H1 (cell line): ENCODE results near the gene HIBADH. TPM values are rescaled to one million over a fixed set of nuclear protein-coding genes. Genes with fewer than 3 reads are reported as not detected.

ENCODE experiments used
- CTCF ChIA-PET: fragments of 300-600 bp; sonication (Branson Sonifier 250); formaldehyde crosslinking; loops from one replicate; lab custom pipeline; 2021; ENCODE audit not compliant: partially characterized antibody; lab: Charles Lee
- POLR2A ChIA-PET: fragments of 300-600 bp; sonication (Branson Sonifier 250); formaldehyde crosslinking; loops from one replicate; lab custom pipeline; 2021; ENCODE audit warnings: inconsistent platforms; ENCODE audit not compliant: partially characterized antibody; lab: Charles Lee
- DNase-seq, 2 experiments: peaks; one replicate each; pipeline versions ENCODE4 v3.0.0 to v3.0.0-alpha.2; 2010 to 2022; ENCODE audit warnings: low spot score in 2 of 2, low read depth in 1 of 2, mixed read lengths in 1 of 2
- FAIRE-seq: peaks from 2 replicates; lab custom pipeline; 2011; peaks lifted over from hg19 to GRCh38; lab: Jason Lieb, UNC
- H2AFZ ChIP-seq: 2 replicates; pipeline ENCODE4 v1.8.1; 2012; ENCODE audit warnings: low read length, inconsistent platforms
- H2AK5ac ChIP-seq: 2 replicates; pipeline ENCODE4 v1.6.1; 2013; ENCODE audit warnings: low read depth, low read length
- H2BK120ac ChIP-seq: replicated peaks from 2 replicates; pipeline ENCODE3; 2013; ENCODE audit warnings: low read depth, low read length, inconsistent platforms
- H2BK12ac ChIP-seq: 2 replicates; pipeline ENCODE4 v1.6.1; 2013; ENCODE audit warnings: low read depth, low read length
- H2BK15ac ChIP-seq: 2 replicates; pipeline ENCODE4 v1.6.1; 2013; ENCODE audit warnings: low read length
- H2BK20ac ChIP-seq: 2 replicates; pipeline ENCODE4 v1.6.1; 2013; ENCODE audit warnings: low read length
- H2BK5ac ChIP-seq: 2 replicates; pipeline ENCODE4 v1.6.1; 2013; ENCODE audit warnings: low read depth, low read length
- H3K14ac ChIP-seq: 2 replicates; pipeline ENCODE4 v1.6.1; 2013; ENCODE audit warnings: inconsistent platforms; ENCODE audit not compliant: insufficient read length
- H3K18ac ChIP-seq: 2 replicates; pipeline ENCODE4 v1.6.1; 2013; ENCODE audit warnings: low read length; ENCODE audit errors: extremely low read depth
- H3K23ac ChIP-seq: 2 replicates; pipeline ENCODE4 v1.6.1; 2013; ENCODE audit warnings: inconsistent platforms; ENCODE audit not compliant: insufficient read length
- H3K23me2 ChIP-seq: 2 replicates; pipeline ENCODE4 v1.6.1; 2013; ENCODE audit warnings: low read depth, low read length
- H3K27ac ChIP-seq: 2 replicates; pipeline ENCODE4 v1.6.1; 2011; ENCODE audit warnings: low read depth, low read length, inconsistent platforms
- H3K27me3 ChIP-seq, 4 experiments: replicated peaks in 1 of 4; 1 replicate in 1 of 4; 2 replicates in 3 of 4; pipeline versions ENCODE4 v1.6.1 to v1.8.1; 2011 to 2013; ENCODE audit warnings: low read length in 3 of 4, mild to moderate bottlenecking in 3 of 4, inconsistent platforms in 2 of 4, mixed read lengths in 2 of 4, moderate library complexity in 1 of 4; ENCODE audit not compliant: control insufficient read depth in 3 of 4, insufficient read depth in 3 of 4; ENCODE audit errors: extremely low read depth in 1 of 4
- H3K36me3 ChIP-seq, 4 experiments: 2 replicates each; pipeline versions ENCODE4 v1.6.1 to v1.8.1; 2011 to 2013; ENCODE audit warnings: mild to moderate bottlenecking in 4 of 4, low read length in 3 of 4, moderate library complexity in 2 of 4, control low read depth in 1 of 4, inconsistent platforms in 1 of 4; ENCODE audit not compliant: insufficient read depth in 4 of 4, control insufficient read depth in 2 of 4
- H3K4ac ChIP-seq: replicated peaks from 2 replicates; pipeline ENCODE3; 2013; ENCODE audit warnings: low read length, low read depth, mixed read lengths, inconsistent platforms; ENCODE audit not compliant: insufficient read length
- H3K4me1 ChIP-seq, 4 experiments: replicated peaks in 1 of 4; 1 replicate in 1 of 4; 2 replicates in 3 of 4; pipeline versions ENCODE4 v1.6.1 to v1.8.1; 2011 to 2013; ENCODE audit warnings: low read length in 3 of 4, inconsistent platforms in 2 of 4, mixed read lengths in 1 of 4; ENCODE audit not compliant: insufficient read depth in 4 of 4, control insufficient read depth in 3 of 4
- H3K4me2 ChIP-seq, 2 experiments: 2 replicates each; pipeline versions ENCODE4 v1.6.1 to v1.8.1; 2011 to 2013; ENCODE audit warnings: low read depth in 2 of 2, low read length in 2 of 2, control low read depth in 1 of 2, inconsistent platforms in 1 of 2, mild to moderate bottlenecking in 1 of 2; ENCODE audit not compliant: insufficient read depth in 1 of 2
- H3K4me3 ChIP-seq, 4 experiments: fragments of 200-600, 300-600 bp in 1 of 4; sonication (generic), shearing (Covaris generic), sonication (Bioruptor Twin) in 1 of 4; 2 replicates each; pipeline versions ENCODE4 v1.5.1 to v1.8.1; 2011 to 2016; ENCODE audit warnings: low read length in 4 of 4, low read depth in 3 of 4, control low read depth in 2 of 4, inconsistent platforms in 2 of 4, mild to moderate bottlenecking in 2 of 4, mixed read lengths in 1 of 4, moderate library complexity in 1 of 4; ENCODE audit not compliant: insufficient read depth in 2 of 4; ENCODE audit errors: extremely low read depth in 1 of 4
- H3K56ac ChIP-seq: replicated peaks from 2 replicates; pipeline ENCODE3; 2013; ENCODE audit warnings: low read depth, mild to moderate bottlenecking, mixed read lengths, low read length, inconsistent platforms; ENCODE audit not compliant: insufficient read length
- H3K79me1 ChIP-seq: 2 replicates; pipeline ENCODE4 v1.6.1; 2013; ENCODE audit warnings: low read depth, low read length, control low read depth
- H3K79me2 ChIP-seq, 2 experiments: 2 replicates each; pipeline versions ENCODE4 v1.6.1 to v1.8.1; 2012 to 2013; ENCODE audit warnings: low read length in 2 of 2, mild to moderate bottlenecking in 2 of 2, inconsistent platforms in 1 of 2; ENCODE audit not compliant: insufficient read depth in 2 of 2, control insufficient read depth in 1 of 2
- H3K9ac ChIP-seq, 4 experiments: replicated peaks in 1 of 4; 1 replicate in 1 of 4; 2 replicates in 3 of 4; pipeline versions ENCODE4 v1.6.1 to v1.8.1; 2011 to 2013; ENCODE audit warnings: low read depth in 3 of 4, low read length in 3 of 4, control low read depth in 2 of 4, mild to moderate bottlenecking in 2 of 4, moderate library complexity in 2 of 4, inconsistent platforms in 1 of 4; ENCODE audit errors: extremely low read depth in 1 of 4
- H3K9me3 ChIP-seq, 2 experiments: 2 replicates each; pipeline versions ENCODE4 v1.6.1 to v1.8.1; 2012 to 2013; ENCODE audit warnings: mild to moderate bottlenecking in 2 of 2, moderate library complexity in 2 of 2, control low read depth in 1 of 2, inconsistent platforms in 1 of 2, low read depth in 1 of 2, low read length in 1 of 2, mixed read lengths in 1 of 2; ENCODE audit not compliant: insufficient read depth in 2 of 2
- H4K20me1 ChIP-seq, 2 experiments: replicated peaks in 1 of 2; 2 replicates each; pipeline versions ENCODE3 to v1.8.1; 2011 to 2013; ENCODE audit warnings: inconsistent platforms in 2 of 2, low read length in 2 of 2, mild to moderate bottlenecking in 1 of 2; ENCODE audit not compliant: insufficient read depth in 2 of 2, control insufficient read depth in 1 of 2
- H4K5ac ChIP-seq: 2 replicates; pipeline ENCODE4 v1.6.1; 2013; ENCODE audit warnings: low read length, low read depth, mixed read lengths, inconsistent platforms; ENCODE audit not compliant: insufficient read length
- H4K8ac ChIP-seq: 2 replicates; pipeline ENCODE4 v1.8.0; 2013; ENCODE audit warnings: mild to moderate bottlenecking, moderate library complexity, low read length, inconsistent platforms; ENCODE audit not compliant: insufficient read depth; ENCODE audit errors: extremely low read depth
- H4K91ac ChIP-seq: replicated peaks from 2 replicates; pipeline ENCODE3; 2013; ENCODE audit warnings: low read length, mixed read lengths, inconsistent platforms; ENCODE audit not compliant: insufficient read length
- ATF2 ChIP-seq: IDR thresholded peaks from 2 replicates; pipeline ENCODE4 v1.6.1; 2012; ENCODE audit warnings: low read length, inconsistent platforms
- CEBPB ChIP-seq: IDR thresholded peaks from 2 replicates; pipeline ENCODE4 v1.6.1; 2012; ENCODE audit warnings: low read depth, low read length
- CHD2 ChIP-seq: IDR thresholded peaks from 2 replicates; pipeline ENCODE4 v1.6.1; 2012; ENCODE audit warnings: low read length, improper control_type of control experiment
- GTF2F1 ChIP-seq: IDR thresholded peaks from 2 replicates; pipeline ENCODE4 v1.6.1; 2012; ENCODE audit warnings: low read depth, low read length, improper control_type of control experiment, borderline replicate concordance
- KDM1A ChIP-seq: fragments of 200-600, 300-600 bp; sonication (generic); IDR thresholded peaks from 2 replicates; pipeline ENCODE4 v1.7.1; 2016; ENCODE audit warnings: mild to moderate bottlenecking, low read length, borderline replicate concordance
- NANOG ChIP-seq: IDR thresholded peaks from 2 replicates; pipeline ENCODE4 v1.6.1; 2011; ENCODE audit warnings: low read length, low read depth, mild to moderate bottlenecking, inconsistent platforms; ENCODE audit not compliant: insufficient read depth, poor library complexity, severe bottlenecking
- NRF1 ChIP-seq: IDR thresholded peaks from 2 replicates; pipeline ENCODE4 v1.6.1; 2011; ENCODE audit warnings: mild to moderate bottlenecking, low read depth, low read length, improper control_type of control experiment
- POLR2AphosphoS5 ChIP-seq: IDR thresholded peaks from 2 replicates; pipeline ENCODE4 v1.6.1; 2011; ENCODE audit warnings: low read depth, low read length
- TBP ChIP-seq: IDR thresholded peaks from 2 replicates; pipeline ENCODE4 v1.6.1; 2011; ENCODE audit warnings: low read depth, low read length, improper control_type of control experiment
- ZNF274 ChIP-seq: IDR thresholded peaks from 2 replicates; pipeline ENCODE4 v1.7.0; 2012; ENCODE audit warnings: low read length, borderline replicate concordance; ENCODE audit errors: extremely low read depth
- WGBS, 2 experiments: shearing (Covaris generic) in 1 of 2; methylation state at CpG; one replicate each; pipeline versions ENCODE4 v1.1.6 to v1.1.7; 2013 to 2015; ENCODE audit warnings: low lambda C conversion rate in 2 of 2, mixed read lengths in 2 of 2, inconsistent platforms in 1 of 2, low coverage in 1 of 2, missing lambda C conversion rate in 1 of 2; ENCODE audit not compliant: insufficient replicate concordance in 2 of 2, insufficient coverage in 1 of 2, insufficient read length in 1 of 2; ENCODE audit errors: extremely low coverage in 1 of 2, missing lambda C conversion rate in 1 of 2; 5-methylcytosine and 5-hydroxymethylcytosine counted together
- polyA plus RNA-seq, 7 experiments: library from polyadenylated mRNA; depleted of rRNA in 3 of 7; stranded (reverse) in 5 of 7; unstranded in 2 of 7; fragments of >200 nt in 5 of 7; fragments of 200-250 nt in 2 of 7; gene quantifications; 1 replicate in 5 of 7; 2 replicates in 1 of 7; 4 replicates in 1 of 7; pipeline versions ENCODE4 v1.2.1 to v1.2.3, GENCODE V29; 2011 to 2013; ENCODE audit warnings: missing spikeins in 2 of 7, mixed read lengths in 2 of 7
- total RNA-seq: library from RNA; stranded (reverse); fragmentation: NEBNext Ultra II Directional; extraction: Animal tissue kit (Norgen Biotek cat#: 25700); gene quantifications from 2 replicates; pipeline ENCODE4 v1.2.1, GENCODE V29; 2021

The HIBADH gene
- total and polyA plus RNA-seq, 2 of the 8 experiments (the other 6 are each of a cell fraction or from before 2014, with no cell fraction given) = 30.1 to 39.5 TPM

GRCh38 chr7:27527348-27527714 is 135.4 kb downstream of the HIBADH start:
- Histone ChIP-seq H4K20me1 (no peaks in the 10 kb centered on the region), H4K8ac (no peak overlapping the region), H3K79me2 (no peaks in the 10 kb centered on the region), H3K4ac (no peak overlapping the region), H3K9ac (no peak overlapping the region), H4K91ac (no peak overlapping the region), H3K9me3 (no peaks in the 10 kb centered on the region), H4K5ac (no peak overlapping the region), H3K27ac (no peak overlapping the region), H2BK120ac (no peak overlapping the region), H3K79me1 (no peaks in the 10 kb centered on the region), H2AFZ (no peak overlapping the region), H3K4me2 (no peak overlapping the region), H3K56ac (no peak overlapping the region), H3K4me1 (no peaks in the 10 kb centered on the region), H3K4me3 (no peak overlapping the region), H3K18ac (no peak overlapping the region), H2AK5ac (no peak overlapping the region), H2BK20ac (no peak overlapping the region), H2BK15ac (no peak overlapping the region), H3K23me2 (no peaks in the 10 kb centered on the region), H3K14ac (no peak overlapping the region), H2BK5ac (no peak overlapping the region), H2BK12ac (no peak overlapping the region), H3K27me3 (no peaks in the 10 kb centered on the region), H3K23ac (no peak overlapping the region), H3K36me3 (peaks cover 0 to 22% (median 6%) of the 10 kb centered on the region in 4 experiments; a peak in 5 of 8 replicates)
- TF ChIP-seq POLR2AphosphoS5 = no peak
- TF ChIP-seq GTF2F1 = no peak
- TF ChIP-seq NRF1 = no peak
- TF ChIP-seq NANOG = no peak
- no peak for TF ChIP-seq CHD2
- no peak for TF ChIP-seq TBP
- TF ChIP-seq ZNF274 = no peak
- no peak for TF ChIP-seq ATF2
- TF ChIP-seq CEBPB = no peak
- no peak for TF ChIP-seq KDM1A
- ChIA-PET CTCF (interaction anchor here (0.9 to 1.5 kb wide), 2 partner anchors 9 to 59 kb away, joined by 3 to 4 read pairs; no protein-coding TSS in a partner anchor), POLR2A (no interaction called here)
- no peak for DNase-seq
- FAIRE-seq = no peak
- WGBS, 2 experiments = 76% methylated on average over 2 of the region's 2 CpGs; no CpG with 5 or more reads in 1 of the 2 experiments
